ENCODE measurements around the gene VPS16.
"Not testable (repeated sequence)": the region's sequence is repeated elsewhere in the genome, so short reads cannot be mapped to it uniquely, and the experiment has no call there.

VPS16 gene

GRCh38 chr20:2871661-2872458 lies 31.3 kb downstream of the VPS16 start:
- DNase-seq = no peak

DNA sequence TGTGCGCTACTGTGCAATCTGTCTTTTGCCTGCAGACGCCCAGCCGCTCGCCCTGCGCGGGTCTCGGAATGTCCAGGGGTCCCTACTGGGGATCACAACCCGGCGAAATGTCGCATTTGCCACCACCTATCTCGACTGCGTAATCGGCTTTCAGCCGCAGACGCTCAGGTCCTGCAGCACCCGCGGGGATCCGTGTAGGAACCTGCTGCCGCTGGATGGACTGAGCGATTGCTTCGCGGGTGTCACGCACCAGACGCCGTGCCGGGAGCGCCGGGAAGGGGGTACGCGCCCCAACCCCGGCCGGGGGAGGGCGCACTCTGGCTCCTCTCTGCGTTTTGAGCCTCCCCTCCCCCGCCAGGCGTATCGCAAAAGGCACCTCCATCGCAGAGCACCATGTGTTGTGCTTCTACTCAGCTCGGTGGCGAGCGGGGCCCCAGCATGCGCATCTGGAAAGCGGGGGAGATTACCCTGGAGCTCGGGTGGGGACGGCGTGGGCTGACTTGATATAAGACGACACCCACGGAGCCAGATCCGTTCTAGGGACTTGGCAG lies 32.0 kb downstream of the VPS16 start:
- peak; percentile 41 for DNase-seq

- peak; percentile 91 for DNase-seq
Observed at GRCh38 chr20:2873010-2873746, 32.6 kb downstream of the VPS16 start, which contains the start of gene PTPRA. Gene PTPRA (plus strand): TSS chr20:2873481. CDS start chr20:2964278, 90,797 bp downstream.

GRCh38 chr20:2873747-2874041 lies 33.1 kb downstream of the VPS16 start:
- DNase-seq = peak; percentile 62

DNA sequence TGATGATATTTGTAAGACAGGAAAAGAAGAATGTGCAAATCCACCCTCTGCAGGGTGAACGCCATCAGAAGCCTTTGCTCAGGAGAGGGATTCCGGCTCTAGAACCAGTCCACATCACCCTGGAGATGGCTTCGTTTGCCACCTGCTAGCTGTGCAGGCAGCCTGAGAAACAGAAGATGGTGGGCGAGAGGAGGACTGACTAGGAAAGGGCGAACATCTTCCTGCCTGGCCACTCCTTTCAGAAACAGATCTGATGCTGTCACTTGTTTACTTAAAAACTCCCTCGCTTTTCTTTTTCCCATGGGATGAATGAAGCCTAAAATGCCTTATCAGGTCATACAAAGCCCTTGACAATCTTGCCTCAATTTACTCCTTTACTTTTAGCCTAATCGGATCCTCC lies 33.9 kb downstream of the VPS16 start:
- no peak for DNase-seq

GRCh38 chr20:2875690-2876203 lies 35.2 kb downstream of the VPS16 start:
- DNase-seq = no peak

GRCh38 chr20:2878515-2878914 lies 38.0 kb downstream of the VPS16 start:
- DNase-seq = no peak

DNA sequence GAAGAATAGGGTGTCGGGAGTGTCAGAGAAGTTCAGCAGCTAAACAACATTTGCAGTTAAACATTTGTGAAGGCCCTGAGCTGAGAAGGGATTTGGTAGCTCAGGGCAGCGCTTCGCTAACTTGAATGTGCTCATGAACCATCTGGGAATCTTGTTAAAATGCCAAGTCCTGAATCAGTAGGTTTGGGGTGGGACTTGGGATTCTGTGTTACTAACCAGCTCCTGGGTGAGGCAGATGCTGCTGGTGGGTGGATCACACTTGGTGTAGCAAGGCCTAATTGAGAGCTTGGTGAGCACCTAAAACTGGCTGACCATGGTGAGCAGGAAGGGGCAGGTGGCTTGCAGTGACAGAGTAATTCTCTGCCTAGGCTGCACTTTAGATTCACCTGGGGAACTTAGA lies 38.6 kb downstream of the VPS16 start:
- DNase-seq = peak; percentile 65

- DNase-seq = no peak
Observed at GRCh38 chr20:2880650-2881049, 40.1 kb downstream of the VPS16 start.

- DNase-seq = no peak
Observed at GRCh38 chr20:2883726-2884637, 43.4 kb downstream of the VPS16 start.

DNA sequence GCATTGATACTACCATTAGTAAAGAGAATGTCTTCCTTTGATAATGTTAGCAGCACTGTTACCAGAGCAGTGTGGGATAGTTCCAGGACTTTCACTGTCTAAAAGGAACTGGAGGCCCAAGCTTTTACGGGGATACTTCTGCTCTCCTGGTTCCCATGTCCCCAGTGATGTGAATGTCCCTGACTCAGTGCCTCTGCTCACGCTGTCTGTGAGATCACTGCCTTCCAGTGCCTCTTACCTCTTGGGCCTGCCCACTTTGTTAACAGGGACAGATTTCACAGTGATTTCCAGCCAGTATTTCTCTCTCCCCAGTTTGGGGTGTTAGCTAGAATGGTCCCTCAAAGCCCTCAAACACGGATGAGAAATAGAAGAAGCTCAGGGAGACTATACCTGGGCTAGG lies 47.2 kb downstream of the VPS16 start:
- no peak for DNase-seq

DNA sequence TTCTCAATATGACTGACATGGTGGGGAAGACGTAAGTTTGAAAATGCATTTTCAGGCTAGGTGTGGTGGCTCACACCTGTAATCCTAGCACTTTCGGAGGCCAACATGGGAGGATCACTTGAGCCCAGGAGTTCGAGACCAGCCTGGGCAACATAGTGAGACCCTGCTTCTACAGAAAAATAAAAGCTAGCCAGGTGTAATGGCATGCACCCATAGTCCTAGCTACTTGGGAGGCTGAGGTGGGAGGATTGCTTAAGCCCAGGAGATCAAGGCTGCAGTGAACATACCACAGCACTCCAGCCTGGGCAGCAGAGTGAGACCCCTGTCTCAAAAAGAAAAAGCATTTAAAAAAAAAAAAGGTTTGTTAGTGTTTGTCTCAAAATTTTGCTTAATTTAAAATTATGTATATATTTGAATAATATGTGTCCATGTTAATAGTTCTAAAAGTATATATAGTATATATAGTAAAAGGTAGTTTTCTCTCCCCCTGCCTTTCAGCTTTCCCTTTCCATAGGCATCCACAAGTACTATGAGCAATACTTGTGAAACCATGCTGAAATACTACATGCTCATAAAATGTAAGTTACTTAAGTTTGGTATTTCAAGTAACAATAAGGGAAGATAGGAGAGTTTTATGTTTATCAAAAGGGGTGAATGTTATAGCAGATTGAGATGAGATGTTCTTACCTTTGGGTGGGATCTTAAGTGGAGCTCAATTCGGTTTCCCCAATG lies 47.8 kb downstream of the VPS16 start:
- no peak for DNase-seq

- DNase-seq = no peak
Observed at GRCh38 chr20:2889209-2889608, 48.7 kb downstream of the VPS16 start.

- no peak for DNase-seq
Observed at GRCh38 chr20:2889797-2890196, 49.3 kb downstream of the VPS16 start.

- no peak for DNase-seq
Observed at GRCh38 chr20:2890742-2891141, 50.2 kb downstream of the VPS16 start.

- no peak for DNase-seq
Observed at GRCh38 chr20:2891343-2891742, 50.8 kb downstream of the VPS16 start.

DNA sequence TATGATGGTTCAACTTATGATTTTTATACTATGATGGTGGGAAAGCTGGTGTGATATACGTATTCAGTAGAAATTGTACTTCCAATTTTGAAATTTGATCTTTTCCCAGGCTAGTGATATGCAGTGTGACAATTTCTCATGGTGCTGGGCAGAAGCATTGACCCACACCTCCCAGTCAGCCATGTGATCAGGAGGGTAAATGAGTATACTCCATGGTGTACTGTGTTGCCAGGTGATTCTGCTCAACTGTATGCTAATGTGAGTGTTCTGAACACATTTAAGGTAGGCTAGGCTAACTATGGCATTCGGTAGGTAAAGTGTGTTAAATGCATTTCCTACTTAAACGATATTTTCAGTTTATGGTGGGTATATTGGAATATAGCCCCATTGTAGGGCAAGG lies 51.8 kb downstream of the VPS16 start:
- no peak for DNase-seq

GRCh38 chr20:2894221-2894620 lies 53.7 kb downstream of the VPS16 start:
- DNase-seq = no peak

DNA sequence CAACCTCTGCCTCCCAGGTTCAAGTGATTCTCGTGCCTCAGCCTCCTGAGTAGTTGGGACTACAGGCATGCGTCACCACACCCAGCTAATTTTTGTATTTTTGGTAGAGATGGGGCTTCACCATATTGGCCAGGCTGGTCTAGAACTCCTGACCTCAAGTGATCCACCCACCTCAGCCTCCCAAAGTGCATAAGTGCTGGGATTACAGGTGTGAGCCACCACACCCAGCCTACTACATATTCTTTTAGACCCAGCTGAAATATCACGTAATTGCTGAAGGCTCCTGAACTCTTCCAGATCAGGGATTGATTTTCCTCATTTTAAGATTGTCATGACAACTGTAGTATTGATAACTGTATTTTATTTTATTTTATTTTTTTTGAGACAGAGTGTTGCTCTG lies 54.6 kb downstream of the VPS16 start:
- not testable (repeated sequence) for DNase-seq

DNA sequence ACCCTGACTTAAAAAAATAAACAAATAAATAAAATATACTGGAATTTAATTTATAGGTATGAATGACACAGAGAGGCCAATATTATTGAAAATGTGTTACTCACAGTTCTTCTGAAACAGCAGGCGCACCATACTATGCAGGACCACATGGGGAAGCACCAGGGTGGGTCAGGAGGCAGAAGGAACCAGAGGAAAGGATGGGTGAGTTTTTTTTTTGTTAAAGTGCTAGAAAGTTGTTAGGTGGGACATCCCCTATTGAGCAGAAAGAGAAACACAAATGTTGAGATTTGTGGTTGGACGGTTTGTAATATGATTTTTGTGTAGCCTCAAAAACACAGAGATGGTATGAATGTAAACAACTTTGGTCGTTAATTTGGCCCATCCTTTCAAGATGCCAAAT lies 58.7 kb downstream of the VPS16 start:
- no peak for DNase-seq

- DNase-seq = no peak
Observed at GRCh38 chr20:2900845-2901592, 60.5 kb downstream of the VPS16 start.

Measured in fibroblast of skin of back (primary cell).